Measurements from ENCODE around the gene CTNNB1. TPM values are rescaled to one million over a fixed set of nuclear protein-coding genes. Genes with fewer than 3 reads are reported as not detected.

The CTNNB1 gene
- total RNA-seq, 1 donor from 2014 or later: 366 TPM

- DNase-seq (ENCODE audit: low read depth): no peak
- TF ChIP-seq, protein P1, sequence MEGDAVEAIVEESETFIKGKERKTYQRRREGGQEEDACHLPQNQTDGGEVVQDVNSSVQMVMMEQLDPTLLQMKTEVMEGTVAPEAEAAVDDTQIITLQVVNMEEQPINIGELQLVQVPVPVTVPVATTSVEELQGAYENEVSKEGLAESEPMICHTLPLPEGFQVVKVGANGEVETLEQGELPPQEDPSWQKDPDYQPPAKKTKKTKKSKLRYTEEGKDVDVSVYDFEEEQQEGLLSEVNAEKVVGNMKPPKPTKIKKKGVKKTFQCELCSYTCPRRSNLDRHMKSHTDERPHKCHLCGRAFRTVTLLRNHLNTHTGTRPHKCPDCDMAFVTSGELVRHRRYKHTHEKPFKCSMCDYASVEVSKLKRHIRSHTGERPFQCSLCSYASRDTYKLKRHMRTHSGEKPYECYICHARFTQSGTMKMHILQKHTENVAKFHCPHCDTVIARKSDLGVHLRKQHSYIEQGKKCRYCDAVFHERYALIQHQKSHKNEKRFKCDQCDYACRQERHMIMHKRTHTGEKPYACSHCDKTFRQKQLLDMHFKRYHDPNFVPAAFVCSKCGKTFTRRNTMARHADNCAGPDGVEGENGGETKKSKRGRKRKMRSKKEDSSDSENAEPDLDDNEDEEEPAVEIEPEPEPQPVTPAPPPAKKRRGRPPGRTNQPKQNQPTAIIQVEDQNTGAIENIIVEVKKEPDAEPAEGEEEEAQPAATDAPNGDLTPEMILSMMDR (conservative IDR thresholded peaks at IDR 0.05; ENCODE audit: low read depth, low read length): no peak
- H3K4me3 ChIP-seq (ENCODE audit: low read depth, low read length): no peak overlapping the region
These were observed 35.9 kb upstream of the CTNNB1 start for GRCh38 chr3:41163421-41163820.

GRCh38 chr3:41164777-41165176 is 34.5 kb upstream of the CTNNB1 start:
- TF ChIP-seq, protein P1 (conservative IDR thresholded peaks at IDR 0.05; ENCODE audit: low read depth, low read length): no peak
- H3K4me3 ChIP-seq (ENCODE audit: low read depth, low read length): no peak overlapping the region
- no peak for DNase-seq (ENCODE audit: low read depth)

DNA sequence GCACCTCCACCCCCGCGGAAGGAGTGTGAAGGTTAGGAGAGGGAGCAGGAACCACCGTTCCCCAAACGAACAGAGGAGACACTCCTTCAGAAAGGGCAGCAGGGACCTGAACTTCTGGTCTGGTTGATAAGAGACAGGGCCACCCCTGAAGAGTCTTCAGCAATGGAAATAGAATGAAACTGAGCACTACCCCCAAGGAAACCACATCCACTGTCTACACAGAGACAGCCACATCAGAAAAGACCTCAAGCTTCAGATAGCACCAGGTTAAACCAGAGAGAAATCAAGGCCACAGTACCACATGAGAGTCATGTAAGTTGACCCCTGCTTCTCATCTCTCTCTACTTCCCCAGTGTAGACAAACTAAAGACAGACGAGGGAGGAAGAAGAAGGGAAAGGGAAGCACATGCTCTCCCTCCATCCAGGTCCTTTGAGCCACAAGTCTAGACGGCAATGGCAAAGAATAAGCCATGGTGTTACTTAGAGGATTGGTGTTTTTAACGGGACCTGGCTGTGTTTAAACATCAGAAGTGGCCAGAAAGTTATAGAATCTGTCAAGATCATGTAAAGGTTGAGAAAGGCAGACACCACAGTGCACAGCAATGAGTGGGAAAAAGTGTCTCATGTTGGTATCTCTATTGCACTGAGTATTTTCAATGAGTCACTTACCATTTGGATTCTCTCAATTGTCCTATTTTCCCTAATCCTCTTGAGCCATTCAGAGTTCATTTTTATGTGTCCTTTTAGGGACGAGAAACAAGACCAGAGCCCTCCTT is 31.4 kb upstream of the CTNNB1 start:
- no peak overlapping the region for H3K4me3 ChIP-seq (ENCODE audit: low read depth, low read length)
- no peak for DNase-seq (ENCODE audit: low read depth)
- TF ChIP-seq, protein P1 (conservative IDR thresholded peaks at IDR 0.05; ENCODE audit: low read depth, low read length): no peak

DNA sequence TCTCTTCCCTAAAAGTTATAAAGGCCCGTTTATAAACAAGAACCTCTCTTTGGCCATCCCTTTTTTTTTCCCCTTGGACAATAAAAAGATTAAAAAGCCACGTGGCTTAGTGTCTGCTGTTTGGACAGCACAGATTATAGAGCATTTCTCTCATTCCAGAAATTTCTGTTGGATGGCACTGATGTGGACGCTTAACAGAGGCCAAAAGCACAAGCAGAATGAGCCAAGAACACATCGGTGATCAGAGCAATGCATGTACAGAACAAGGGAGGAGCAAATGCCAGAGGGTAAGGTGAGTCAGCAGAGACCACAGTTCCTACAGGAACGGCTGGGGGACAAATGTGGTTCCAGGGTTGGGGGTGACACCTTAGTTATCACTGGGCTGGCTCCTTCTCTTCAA is 30.3 kb upstream of the CTNNB1 start:
- H3K4me3 ChIP-seq (ENCODE audit: low read depth, low read length): no peak overlapping the region
- TF ChIP-seq, protein P1 (conservative IDR thresholded peaks at IDR 0.05; ENCODE audit: low read depth, low read length): no peak
- no peak for DNase-seq (ENCODE audit: low read depth)

DNA sequence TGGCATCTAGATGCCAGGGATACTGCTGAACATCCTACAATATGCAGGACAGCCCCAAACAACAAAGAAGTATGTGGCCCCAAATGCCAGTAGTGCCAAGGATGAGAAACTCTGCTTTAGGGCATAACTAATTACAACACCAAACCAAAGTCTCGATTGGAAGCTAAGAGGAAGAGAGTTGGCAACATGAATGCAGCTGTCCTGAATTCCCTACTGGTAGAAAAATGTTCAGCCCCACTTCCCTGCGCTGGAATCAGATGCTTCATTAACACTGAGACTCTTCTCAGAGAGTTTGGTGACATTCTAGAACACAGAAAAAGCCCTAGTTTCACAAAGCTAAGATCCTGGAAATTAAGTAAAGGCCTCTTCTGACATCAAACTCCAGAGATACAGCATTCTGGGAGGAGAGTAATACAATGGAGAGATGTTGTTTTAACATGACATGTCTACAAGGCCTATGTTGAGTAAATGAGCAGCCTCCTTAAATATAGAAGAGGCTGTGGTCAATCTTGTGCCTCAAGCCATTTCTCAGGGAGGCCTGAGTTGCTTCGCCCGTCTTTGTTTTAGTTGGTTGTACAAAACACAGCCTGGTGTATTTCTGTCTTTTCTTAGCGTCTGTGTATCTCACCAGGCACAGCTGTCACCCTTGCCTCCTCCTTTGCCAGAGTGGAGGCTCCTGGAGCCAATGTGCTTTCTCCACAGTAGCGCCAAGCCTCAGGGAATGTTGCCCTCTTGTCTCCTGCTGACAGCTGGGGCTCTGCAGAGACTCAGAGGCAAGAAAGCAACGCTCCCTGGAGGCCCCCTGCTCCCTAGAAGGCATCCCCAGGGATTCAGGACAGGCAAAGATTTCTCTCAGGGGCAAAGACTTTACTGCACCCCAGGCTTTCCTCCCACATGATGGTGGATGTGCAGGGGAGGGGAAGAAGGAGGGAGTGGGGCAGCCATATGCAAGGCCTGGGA is 25.1 kb upstream of the CTNNB1 start:
- no peak for DNase-seq (ENCODE audit: low read depth)
- TF ChIP-seq, protein P1 (conservative IDR thresholded peaks at IDR 0.05; ENCODE audit: low read depth, low read length): no peak

GRCh38 chr3:41175365-41175764 is 23.9 kb upstream of the CTNNB1 start:
- TF ChIP-seq, protein P1 (conservative IDR thresholded peaks at IDR 0.05; ENCODE audit: low read depth, low read length): no peak
- H3K4me3 ChIP-seq (ENCODE audit: low read depth, low read length): no peak overlapping the region
- no peak for DNase-seq (ENCODE audit: low read depth)

More for the DNA sequence above, 25.1 kb upstream of the CTNNB1 start:
- H3K4me3 ChIP-seq (ENCODE audit: low read depth, low read length): no peak overlapping the region

All from epithelial cell of proximal tubule (primary cell).